SIG-M5 treated with dmso at 0.1 percent for 504 hours (cell line): Measurements from ENCODE around the gene CST4.
A peak's percentile ranks its signal among the peaks of the same experiment; 100 is the strongest.
"Not testable (repeated sequence)": the region's sequence is repeated elsewhere in the genome, so short reads cannot be mapped to it uniquely, and the experiment has no call there.

Experiments
- DNase-seq: peaks from one replicate; lab custom pipeline; 2025; ENCODE audit not compliant: unreplicated experiment; lab: John Stamatoyannopoulos, UW

CST4 gene

DNA sequence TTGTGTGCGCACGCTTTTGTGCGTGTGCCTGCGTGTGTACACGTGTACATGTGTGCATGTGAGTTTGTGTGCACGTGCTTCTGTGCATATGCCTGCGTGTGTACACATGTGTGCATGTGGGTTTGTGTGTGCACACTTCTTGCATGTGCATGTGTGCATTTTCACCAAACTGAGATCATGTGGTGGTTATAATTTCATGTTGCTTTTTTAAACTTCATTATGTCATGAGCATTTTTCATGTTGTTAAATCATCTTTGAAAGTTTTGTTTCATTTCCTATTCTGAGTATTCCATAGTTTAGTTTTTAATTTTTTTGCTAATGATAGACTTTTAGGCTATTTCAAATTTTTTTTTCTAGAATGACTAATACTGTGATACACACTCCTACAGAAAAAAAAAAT lies 44.7 kb downstream of the CST4 start:
- no peak for DNase-seq

DNA sequence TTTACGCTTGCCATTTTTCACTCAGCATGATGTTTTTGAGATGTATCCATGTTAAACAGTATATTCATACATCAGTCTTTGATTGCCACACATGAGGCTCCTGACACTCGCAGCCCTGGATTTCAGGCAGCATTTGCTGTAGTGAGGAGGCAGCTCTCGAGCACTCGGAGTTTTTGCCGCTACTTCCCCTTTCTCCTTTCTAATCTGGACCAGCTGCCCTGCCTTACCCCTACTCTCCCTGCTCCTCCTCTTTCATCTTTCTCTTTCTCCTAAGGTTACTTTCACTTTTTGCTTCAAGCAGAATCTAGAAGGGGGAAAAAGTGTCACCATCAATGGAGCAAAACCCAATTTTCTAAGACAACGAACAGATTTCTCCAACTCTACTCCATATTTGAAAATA lies 45.2 kb downstream of the CST4 start:
- peak; percentile 88 for DNase-seq

DNA sequence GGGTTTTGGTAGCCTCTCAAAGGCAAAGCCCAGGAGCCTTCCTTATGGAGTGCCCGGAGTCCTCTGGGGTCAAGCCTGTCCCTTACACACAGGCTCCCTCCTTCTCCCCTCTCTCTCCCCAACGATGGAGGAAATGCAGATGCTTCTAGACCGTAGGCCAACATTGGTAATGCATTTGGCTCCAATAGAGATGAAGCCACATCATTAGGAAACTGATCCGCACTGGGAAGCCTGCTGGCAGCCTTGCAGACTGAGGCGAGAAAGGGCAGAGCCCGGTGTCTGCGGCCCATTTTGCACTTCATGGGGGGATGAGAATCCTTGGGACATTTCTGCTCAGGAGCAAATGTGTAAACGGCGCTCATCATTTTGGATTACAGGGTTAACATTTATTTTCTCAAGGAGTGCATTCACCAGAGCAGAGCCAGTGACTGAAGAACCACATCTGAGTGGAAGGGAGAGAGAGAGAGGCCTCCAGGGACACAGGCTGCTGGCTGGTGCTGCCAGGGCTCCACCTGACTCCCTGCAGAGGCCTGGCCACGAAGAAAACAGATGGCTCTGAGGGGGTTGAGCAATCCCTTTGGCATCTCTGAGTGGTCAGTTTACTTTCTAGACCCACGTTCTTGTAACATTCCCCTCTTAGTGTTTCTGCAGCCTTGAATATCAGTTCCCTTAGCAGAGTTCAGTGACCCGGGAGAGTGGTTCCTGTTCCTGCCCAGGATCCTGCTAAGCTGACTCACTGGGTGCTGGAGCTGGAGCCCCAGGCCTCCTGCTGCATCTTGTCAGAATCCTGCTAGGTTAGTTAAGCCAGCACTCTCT lies 46.7 kb downstream of the CST4 start:
- peak; percentile 66 for DNase-seq

DNA sequence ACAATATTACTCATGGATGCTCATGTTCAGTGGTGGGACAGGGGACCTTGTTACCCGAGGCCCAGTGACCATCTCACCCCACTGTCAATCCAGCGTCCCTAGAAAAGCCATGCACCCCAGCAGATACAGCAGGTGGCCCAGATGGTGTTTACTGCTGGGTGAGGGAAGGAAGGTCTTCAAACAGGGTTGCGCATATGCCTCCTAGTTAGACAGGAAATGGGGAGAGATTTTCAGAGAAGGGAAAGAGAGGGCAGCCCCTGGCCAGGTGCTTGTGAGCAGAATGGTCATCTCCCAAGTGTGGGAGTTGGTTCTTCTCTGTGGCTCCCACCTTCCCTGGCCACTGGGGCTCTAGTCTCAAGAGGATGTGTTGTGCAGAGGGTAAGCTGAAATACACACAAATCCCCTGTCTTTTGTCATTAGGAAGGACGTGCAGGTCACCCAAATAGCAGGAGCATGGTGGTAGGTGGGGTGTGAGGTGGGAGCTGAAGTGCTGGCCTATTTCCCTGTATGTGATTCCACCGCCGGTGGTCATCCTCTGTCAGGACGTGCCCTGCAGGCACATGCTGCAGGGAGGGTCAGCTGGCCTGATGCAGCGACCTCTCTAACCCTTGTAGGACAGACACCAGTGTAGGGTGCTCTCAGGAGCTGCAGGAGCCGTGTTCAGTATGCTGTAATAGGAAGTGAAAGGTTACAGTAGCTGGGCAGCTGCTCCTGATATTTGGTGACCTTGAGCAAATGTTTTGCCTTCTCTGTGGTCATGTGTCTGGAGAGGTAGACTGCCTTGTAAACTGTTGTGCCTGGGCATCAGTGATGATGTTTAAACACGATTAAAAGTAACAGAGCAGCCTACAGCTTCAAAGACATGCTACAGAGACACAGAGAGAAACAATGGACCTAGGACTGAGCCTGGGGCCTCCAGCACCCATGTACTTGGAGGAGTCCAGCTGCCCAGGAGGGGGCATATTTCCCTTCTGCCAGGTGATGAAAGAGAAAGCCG lies 47.9 kb downstream of the CST4 start:
- DNase-seq, result no peak

DNA sequence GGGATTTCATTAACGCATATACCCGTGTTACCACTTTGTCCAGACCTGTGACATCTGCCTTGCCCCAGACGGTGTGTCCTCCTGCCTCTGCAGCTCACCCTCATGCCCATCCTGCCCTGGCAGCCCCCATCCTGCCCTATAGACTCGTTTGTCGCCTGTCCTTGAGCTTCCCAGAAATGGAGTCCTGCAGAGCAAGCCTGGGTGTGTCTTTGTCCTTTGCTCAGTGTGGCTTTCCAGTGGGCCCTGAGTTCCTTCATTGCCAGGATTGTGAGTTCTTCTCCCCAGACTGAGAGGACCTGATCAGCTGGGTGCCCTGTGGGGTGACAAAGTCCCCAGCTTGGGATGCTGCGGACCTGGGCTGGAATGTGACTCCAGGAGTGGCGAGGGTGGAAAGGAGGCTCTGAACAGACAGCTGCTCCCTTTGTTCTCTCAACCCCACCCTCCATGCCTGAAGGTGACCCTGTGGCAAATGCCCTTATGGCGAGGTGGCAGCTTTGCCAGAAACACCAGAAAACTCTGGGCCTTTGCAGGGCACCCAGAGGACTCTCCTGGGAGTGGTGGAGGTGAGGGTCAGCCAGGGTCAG lies 48.7 kb downstream of the CST4 start:
- no peak for DNase-seq

DNA sequence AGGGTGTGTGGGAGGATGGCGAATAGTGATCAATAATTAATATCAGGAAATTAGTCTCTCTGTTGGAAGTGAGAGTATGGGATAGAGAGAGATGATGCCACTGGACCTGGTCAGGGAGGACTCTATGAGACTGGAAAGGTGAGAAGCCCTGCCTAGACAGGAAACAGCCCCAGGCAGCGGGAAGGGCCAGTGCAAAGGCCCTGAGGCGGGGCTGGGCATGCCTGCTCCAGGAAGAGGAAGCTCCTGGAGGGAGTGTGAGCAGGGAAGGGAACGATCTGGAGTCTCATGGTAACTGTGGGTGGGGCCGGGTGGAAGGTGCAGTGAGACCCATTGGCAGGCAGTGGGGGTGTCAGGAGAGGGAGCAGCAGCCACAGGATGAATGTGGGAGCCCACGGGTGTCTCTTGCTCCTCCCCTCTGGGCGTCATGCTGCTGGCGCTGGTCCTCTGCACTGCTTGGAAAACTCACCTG lies 49.3 kb downstream of the CST4 start:
- DNase-seq, result no peak

DNA sequence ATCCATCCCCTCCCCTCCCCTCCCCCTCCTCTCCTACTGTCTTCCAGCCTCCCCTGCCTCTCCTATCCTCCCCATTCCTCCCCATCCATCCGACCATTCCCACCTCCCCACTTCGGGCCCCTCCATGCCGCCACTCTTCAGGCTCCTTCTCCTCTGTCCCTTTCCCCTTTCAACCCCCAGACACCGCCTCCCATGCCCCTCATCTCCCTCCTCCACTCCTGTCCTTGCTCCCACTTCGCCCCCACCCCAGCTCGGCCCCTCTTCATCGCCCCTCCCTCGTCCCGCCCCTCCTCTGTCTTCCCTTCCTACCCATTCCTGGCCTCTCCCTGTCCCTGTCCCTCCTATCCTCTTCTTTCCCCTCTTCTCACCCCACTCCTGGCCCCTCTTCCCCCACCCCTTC lies 50.5 kb downstream of the CST4 start:
- DNase-seq, result no peak

DNA sequence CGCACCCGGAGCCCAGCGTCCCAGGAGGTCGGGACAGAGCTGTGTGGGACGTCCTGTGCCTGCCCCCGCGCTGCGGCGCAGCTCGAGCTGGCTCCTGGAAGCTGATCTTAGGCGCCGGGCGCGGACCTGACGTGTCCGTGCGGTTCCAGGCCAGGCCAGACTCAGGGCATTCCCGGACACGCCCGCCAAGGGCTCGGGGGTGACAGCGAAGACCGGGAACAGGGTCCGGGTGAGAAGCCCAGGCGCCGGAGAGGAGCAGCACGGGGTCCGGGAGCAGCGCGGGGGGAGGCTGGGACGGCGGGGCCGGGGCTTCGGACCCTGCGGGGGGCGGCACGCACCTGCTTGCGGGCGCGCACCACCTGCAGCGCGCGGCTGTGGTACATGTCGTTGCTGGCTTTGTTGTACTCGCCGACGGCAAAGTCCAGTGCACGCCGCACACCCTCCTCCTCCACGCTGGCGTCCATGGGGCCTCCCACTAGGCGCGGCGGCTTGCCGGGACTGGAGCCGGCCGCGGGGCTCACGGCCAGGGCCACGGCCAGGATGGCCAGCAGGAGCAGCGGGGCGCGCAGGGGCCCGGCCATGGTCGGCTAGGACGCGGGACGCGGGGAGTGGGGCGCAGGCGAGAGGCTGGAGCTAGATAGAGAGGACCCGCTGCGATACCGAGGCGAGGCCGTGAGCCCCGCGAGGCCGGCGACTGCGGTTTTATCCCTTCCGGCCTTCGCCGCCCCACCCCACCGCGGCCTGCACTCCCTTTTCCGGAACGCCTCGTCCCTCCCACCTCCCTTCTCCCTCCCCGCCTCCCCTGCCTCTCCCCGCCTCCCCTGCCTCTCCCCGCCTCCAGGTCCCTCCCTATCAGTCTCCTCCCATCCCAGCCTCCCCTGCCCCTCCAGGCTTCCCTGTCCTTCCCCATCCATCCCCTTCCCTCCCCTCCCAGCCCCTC lies 51.3 kb downstream of the CST4 start, which contains the start of gene CST3:
Gene CST3 (minus strand): TSS at position 674 of the 940 bp plus-strand sequence. CDS start 93 bp downstream, at position 581.
- peak; percentile 80 for DNase-seq

DNA sequence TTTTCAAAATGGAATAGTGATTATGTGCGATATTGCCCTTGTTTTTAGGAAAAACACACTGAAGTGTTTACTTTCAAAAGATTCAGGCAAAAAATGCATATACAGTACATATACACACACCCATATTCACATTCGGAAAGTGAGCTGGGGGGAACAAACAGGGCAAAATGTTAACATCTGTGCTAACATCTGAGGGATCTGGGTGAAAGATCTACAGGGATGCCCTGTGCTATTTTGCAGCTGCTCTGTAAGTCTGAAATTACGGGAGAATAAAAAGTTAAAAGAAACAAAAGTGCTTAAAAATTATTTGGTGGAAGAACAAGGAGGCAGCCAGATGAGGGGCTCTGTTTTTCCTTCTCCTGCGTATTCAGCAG lies 51.9 kb downstream of the CST4 start:
- no peak for DNase-seq

DNA sequence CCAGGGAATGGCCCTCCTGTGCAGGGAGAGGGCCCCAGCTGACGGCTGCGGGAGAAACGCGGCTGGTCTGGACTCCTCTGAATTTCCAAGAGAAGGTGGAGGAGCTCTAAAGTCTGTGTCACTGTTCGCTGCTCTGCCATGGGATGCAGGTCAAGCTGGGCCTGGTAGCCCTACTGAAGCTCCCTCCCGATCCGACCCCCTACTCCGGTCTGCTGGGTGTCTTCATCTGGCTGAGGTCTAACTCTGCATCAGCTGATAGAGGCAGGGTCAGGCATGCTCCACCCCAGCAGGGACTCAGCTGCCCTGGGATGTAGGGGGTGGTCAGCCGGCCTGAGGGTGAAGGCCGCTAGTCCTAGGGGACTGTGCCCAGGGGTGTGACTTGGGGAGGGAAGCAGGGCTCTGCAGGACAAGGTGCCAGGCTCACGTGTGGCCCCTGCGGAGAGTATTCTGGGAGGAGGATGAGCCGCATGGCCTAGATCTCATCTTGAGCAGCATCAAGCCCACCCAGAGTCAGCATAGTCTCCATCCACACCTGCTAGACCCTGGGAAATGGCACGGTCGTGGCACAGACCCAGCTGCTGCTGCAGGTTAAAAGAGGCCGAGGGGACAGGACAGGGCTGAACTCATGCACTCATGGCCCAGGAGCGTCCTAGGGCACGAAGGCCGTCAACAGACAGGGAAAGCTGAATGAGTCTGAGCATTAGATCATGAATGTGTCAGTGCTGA lies 52.5 kb downstream of the CST4 start:
- no peak for DNase-seq

DNA sequence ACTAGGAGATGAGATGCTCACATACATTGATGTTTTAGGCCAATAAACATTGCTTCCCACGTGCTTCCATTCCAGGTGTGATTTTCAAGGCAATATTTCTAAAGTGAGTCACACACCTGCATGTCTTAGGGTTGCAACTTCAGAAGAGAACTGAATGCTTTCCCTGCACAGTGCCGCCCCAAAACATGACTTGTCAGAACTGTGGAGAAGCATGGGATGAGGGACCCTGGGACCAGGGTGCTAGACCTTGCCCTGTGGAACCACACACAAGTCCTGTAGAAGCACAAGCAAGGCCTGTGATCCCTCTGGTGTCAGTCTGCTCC lies 53.1 kb downstream of the CST4 start:
- DNase-seq, result not testable (repeated sequence)
